Esophagus squamous epithelium (tissue), 4 donors: ENCODE measurements around the gene TTF2.

Experiments used
- POLR2A ChIP-seq, 4 donors: fragments of 450-650 bp; IDR thresholded peaks; one replicate each; pipeline ENCODE4 v1.6.1; 2017; ENCODE audit warnings: antibody characterized with exemption in 4 of 4, mild to moderate bottlenecking in 4 of 4, moderate library complexity in 3 of 4
- TF ChIP-seq, protein P1 (sequence below), 6 experiments: fragments of 450-650 bp in 4 of 6; fragments of 200-600 bp in 2 of 6; sonication (generic) in 2 of 6; IDR thresholded peaks; one replicate each; pipeline ENCODE4 v1.5.1; 2016 to 2019; ENCODE audit warnings: antibody characterized with exemption in 6 of 6, mild to moderate bottlenecking in 4 of 6, moderate library complexity in 4 of 6

GRCh38 chr1:117011334-117011733, 48.8 kb upstream of the TTF2 start:
- TF ChIP-seq, protein P1, sequence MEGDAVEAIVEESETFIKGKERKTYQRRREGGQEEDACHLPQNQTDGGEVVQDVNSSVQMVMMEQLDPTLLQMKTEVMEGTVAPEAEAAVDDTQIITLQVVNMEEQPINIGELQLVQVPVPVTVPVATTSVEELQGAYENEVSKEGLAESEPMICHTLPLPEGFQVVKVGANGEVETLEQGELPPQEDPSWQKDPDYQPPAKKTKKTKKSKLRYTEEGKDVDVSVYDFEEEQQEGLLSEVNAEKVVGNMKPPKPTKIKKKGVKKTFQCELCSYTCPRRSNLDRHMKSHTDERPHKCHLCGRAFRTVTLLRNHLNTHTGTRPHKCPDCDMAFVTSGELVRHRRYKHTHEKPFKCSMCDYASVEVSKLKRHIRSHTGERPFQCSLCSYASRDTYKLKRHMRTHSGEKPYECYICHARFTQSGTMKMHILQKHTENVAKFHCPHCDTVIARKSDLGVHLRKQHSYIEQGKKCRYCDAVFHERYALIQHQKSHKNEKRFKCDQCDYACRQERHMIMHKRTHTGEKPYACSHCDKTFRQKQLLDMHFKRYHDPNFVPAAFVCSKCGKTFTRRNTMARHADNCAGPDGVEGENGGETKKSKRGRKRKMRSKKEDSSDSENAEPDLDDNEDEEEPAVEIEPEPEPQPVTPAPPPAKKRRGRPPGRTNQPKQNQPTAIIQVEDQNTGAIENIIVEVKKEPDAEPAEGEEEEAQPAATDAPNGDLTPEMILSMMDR (IDR thresholded peaks at IDR 0.05), result no peak
- TF ChIP-seq POLR2A (IDR thresholded peaks at IDR 0.05), result no peak
